Measurements from ENCODE around the gene MAN1B1.

DNA sequence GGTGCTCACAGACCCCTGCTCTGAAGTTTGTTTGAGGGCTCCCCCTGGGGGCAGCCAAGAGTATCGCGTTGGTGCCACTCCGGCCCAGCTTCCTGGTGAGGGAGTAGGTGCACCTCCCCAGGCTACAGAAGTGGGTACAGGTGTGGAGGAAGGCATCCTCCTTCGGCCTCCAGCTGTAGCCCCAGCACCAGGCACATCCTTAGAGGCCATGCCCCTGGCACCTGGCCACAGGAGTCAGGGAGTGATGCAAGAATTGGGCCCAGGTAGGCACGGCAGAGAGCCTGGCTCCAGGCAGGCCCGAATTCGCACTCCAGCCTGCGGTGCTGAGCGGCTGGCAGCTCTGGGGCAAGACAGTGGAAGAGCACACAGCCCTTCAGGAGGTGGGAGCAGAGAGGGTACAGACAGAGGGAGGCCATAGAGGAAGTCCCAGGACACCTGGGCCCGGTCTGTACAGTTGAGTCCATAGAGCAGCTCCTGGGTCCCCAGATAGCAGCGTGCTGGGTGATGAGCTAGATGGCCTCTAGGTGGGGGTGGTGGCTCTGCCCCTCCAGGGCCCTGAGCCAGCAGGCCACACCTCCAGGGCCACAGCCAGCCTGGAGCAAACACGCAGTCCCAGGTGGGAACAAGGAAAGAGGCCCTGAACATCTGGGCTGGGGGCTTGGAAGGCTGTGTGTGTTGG is 18.8 kb upstream of the MAN1B1 start:
- TF ChIP-seq EZH2 (IDR thresholded peaks at IDR 0.05) (no peak), EZH2phosphoT487 (IDR thresholded peaks at IDR 0.05) (no peak)
- TF ChIP-seq, protein P1, sequence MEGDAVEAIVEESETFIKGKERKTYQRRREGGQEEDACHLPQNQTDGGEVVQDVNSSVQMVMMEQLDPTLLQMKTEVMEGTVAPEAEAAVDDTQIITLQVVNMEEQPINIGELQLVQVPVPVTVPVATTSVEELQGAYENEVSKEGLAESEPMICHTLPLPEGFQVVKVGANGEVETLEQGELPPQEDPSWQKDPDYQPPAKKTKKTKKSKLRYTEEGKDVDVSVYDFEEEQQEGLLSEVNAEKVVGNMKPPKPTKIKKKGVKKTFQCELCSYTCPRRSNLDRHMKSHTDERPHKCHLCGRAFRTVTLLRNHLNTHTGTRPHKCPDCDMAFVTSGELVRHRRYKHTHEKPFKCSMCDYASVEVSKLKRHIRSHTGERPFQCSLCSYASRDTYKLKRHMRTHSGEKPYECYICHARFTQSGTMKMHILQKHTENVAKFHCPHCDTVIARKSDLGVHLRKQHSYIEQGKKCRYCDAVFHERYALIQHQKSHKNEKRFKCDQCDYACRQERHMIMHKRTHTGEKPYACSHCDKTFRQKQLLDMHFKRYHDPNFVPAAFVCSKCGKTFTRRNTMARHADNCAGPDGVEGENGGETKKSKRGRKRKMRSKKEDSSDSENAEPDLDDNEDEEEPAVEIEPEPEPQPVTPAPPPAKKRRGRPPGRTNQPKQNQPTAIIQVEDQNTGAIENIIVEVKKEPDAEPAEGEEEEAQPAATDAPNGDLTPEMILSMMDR (IDR thresholded peaks at IDR 0.05): peak; percentile 62
